Glutamatergic neuron (in vitro differentiated cells): ENCODE results near the gene CCL3. TPM values are rescaled to one million over a fixed set of nuclear protein-coding genes. Genes with fewer than 3 reads are reported as not detected.
"Not testable (repeated sequence)": the region's sequence is repeated elsewhere in the genome, so short reads cannot be mapped to it uniquely, and the experiment has no call there.

ENCODE experiments used
- DNase-seq: peaks from one replicate; pipeline ENCODE4 v3.0.0; 2022
- H3K27ac Mint-ChIP-seq: one replicate; pipeline ENCODE4 v1.8.0; 2020; ENCODE audit warnings: mild to moderate bottlenecking, mixed read lengths, inconsistent platforms; ENCODE audit not compliant: unreplicated experiment
- H3K27me3 Mint-ChIP-seq: one replicate; pipeline ENCODE4 v1.8.0; 2020; ENCODE audit warnings: mild to moderate bottlenecking, moderate library complexity, mixed read lengths, inconsistent platforms; ENCODE audit not compliant: unreplicated experiment
- H3K36me3 Mint-ChIP-seq: one replicate; pipeline ENCODE4 v1.8.0; 2020; ENCODE audit warnings: mild to moderate bottlenecking, mixed read lengths, inconsistent platforms; ENCODE audit not compliant: unreplicated experiment
- H3K4me1 Mint-ChIP-seq: one replicate; pipeline ENCODE4 v1.8.0; 2020; ENCODE audit warnings: mild to moderate bottlenecking, low read depth, mixed read lengths, inconsistent platforms; ENCODE audit not compliant: unreplicated experiment
- H3K4me3 Mint-ChIP-seq: one replicate; pipeline ENCODE4 v1.8.0; 2020; ENCODE audit warnings: mild to moderate bottlenecking, mixed read lengths, inconsistent platforms; ENCODE audit not compliant: unreplicated experiment
- H3K9me3 Mint-ChIP-seq: one replicate; pipeline ENCODE4 v1.8.0; 2020; ENCODE audit warnings: mild to moderate bottlenecking, moderate library complexity, mixed read lengths, inconsistent platforms; ENCODE audit not compliant: unreplicated experiment
- CTCF ChIP-seq: fragments of 200-600 bp; sonication (generic); IDR thresholded peaks from one replicate; pipeline ENCODE4 v1.5.0; 2021; ENCODE audit not compliant: partially characterized antibody, unreplicated experiment
- total RNA-seq: library from RNA; stranded (reverse); fragmentation: NEBNext Ultra II Directional; extraction: Animal tissue kit (Norgen Biotek cat#: 25700); gene quantifications from one replicate; pipeline ENCODE4 v1.2.1, GENCODE V29; 2021; ENCODE audit not compliant: unreplicated experiment

Gene CCL3
- total RNA-seq, 1 donor from 2014 or later: not detected

DNA sequence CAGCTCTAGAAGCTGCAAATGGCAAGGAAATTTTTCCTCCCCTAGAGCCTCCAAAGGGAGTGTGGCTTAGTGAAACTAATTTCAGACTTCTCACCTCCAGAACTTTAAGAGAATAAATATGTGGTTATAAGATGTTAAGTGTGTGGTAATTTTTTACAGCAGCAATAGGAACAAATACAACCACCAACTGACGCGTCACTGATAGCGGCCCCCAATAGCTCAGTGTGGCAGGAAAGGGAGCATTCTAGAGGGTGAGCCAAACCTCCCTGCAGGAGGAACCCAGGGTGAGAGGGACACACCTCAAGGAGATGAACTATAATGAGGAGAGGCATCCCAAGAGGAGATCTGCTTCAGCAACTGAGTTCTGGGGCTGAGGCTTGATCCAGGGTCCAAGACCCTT is 17.7 kb upstream of the CCL3 start:
- no peak overlapping the region for H3K4me3 Mint-ChIP-seq
- no peak for DNase-seq
- no peaks in the 10 kb centered on the region for H3K4me1 Mint-ChIP-seq
- H3K36me3 Mint-ChIP-seq: peaks cover 5% of the 10 kb centered on the region
- no peak overlapping the region for H3K27ac Mint-ChIP-seq
- no peak for TF ChIP-seq CTCF
- peaks cover 5% of the 10 kb centered on the region for H3K27me3 Mint-ChIP-seq
- no peaks in the 10 kb centered on the region for H3K9me3 Mint-ChIP-seq

DNA sequence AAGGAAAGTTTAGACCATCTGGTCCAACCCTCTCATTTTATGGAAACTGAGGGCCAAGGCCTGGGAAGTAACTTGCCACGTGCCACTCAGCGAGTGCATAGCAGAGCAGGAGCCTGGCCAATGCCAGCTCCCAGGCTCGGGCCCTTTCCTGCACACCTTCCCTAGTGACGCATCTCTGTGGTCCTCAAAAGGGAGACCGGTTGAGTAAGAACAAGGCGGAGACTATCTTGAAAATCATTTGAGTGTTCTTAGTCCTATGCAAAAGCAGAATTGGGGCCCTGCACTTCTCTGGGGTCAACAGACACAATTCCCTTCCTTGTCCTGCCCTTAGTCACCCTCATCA is 16.5 kb upstream of the CCL3 start:
- H3K4me1 Mint-ChIP-seq: no peaks in the 10 kb centered on the region
- TF ChIP-seq CTCF: no peak
- H3K27ac Mint-ChIP-seq: no peak overlapping the region
- no peak for DNase-seq
- peaks cover 5% of the 10 kb centered on the region for H3K27me3 Mint-ChIP-seq
- peaks cover 5% of the 10 kb centered on the region for H3K36me3 Mint-ChIP-seq
- no peaks in the 10 kb centered on the region for H3K9me3 Mint-ChIP-seq
- H3K4me3 Mint-ChIP-seq: no peak overlapping the region

- Mint-ChIP-seq H3K27me3 (peaks cover 5% of the 10 kb centered on the region), H3K4me1 (no peaks in the 10 kb centered on the region), H3K9me3 (no peaks in the 10 kb centered on the region), H3K27ac (no peak overlapping the region), H3K4me3 (no peak overlapping the region), H3K36me3 (peaks cover 5% of the 10 kb centered on the region)
- no peak for TF ChIP-seq CTCF
- DNase-seq: no peak
These were observed 16.0 kb upstream of the CCL3 start for GRCh38 chr17:36105781-36106492.

GRCh38 chr17:36104701-36105181 is 14.8 kb upstream of the CCL3 start:
- Mint-ChIP-seq H3K4me1 (no peaks in the 10 kb centered on the region), H3K27ac (no peak overlapping the region), H3K9me3 (no peaks in the 10 kb centered on the region), H3K27me3 (peaks cover 5% of the 10 kb centered on the region), H3K36me3 (peaks cover 5% of the 10 kb centered on the region), H3K4me3 (no peak overlapping the region)
- no peak for TF ChIP-seq CTCF
- DNase-seq: no peak

GRCh38 chr17:36104246-36104645 is 14.3 kb upstream of the CCL3 start:
- not testable (repeated sequence) for H3K27ac Mint-ChIP-seq, H3K4me1 Mint-ChIP-seq, H3K9me3 Mint-ChIP-seq, H3K36me3 Mint-ChIP-seq, H3K27me3 Mint-ChIP-seq, H3K4me3 Mint-ChIP-seq, DNase-seq

DNA sequence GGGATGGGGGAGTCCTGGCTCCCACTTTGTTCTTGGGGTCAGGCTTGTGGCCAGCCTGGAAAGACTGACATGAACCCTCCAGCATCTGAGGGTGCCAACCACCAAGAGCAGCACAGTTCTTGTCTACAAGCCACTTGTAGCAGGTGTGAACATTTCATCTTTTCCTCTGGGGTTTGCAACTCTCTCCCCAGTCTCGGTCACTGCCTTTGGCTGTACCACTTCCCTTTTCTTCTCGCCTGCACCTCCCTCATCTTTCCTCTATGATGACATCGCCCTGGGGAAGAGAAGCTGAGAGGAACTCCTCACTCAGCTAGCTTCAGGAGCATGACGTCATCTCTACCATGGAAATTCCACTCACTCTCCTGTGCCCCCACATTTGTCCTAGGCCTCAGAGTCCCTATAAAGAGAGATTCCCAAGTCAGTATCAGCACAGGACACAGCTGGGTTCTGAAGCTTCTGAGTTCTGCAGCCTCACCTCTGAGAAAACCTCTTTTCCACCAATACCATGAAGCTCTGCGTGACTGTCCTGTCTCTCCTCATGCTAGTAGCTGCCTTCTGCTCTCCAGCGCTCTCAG is 13.5 kb upstream of the CCL3 start, which contains the start of gene CCL4:
TSS of gene CCL4 (plus strand) at position 427 of the 575 bp plus-strand sequence. CDS start at position 506, 79 bp downstream.
- DNase-seq, H3K9me3 Mint-ChIP-seq, H3K4me3 Mint-ChIP-seq, H3K27ac Mint-ChIP-seq, H3K36me3 Mint-ChIP-seq, H3K4me1 Mint-ChIP-seq, H3K27me3 Mint-ChIP-seq: not testable (repeated sequence)

- H3K9me3 Mint-ChIP-seq, H3K36me3 Mint-ChIP-seq, H3K4me1 Mint-ChIP-seq, H3K27me3 Mint-ChIP-seq, DNase-seq, H3K4me3 Mint-ChIP-seq, H3K27ac Mint-ChIP-seq: not testable (repeated sequence)
These were observed 9.1 kb upstream of the CCL3 start for GRCh38 chr17:36099004-36099403.
